ENCODE results near the gene HS6ST1. TPM values are rescaled to one million over a fixed set of nuclear protein-coding genes. Genes with fewer than 3 reads are reported as not detected.

HS6ST1 gene
- total and polyA plus RNA-seq, 7 donors = 12.0 to 27.4 (median 17.1) TPM

- Histone ChIP-seq H3K27me3 (no peaks in the 10 kb centered on the region), H3K4me3 (no peak overlapping the region), H3K4me1 (peaks cover 0 to 31% (median 29%) of the 10 kb centered on the region in 4 donors), H3K36me3 (no peaks in the 10 kb centered on the region), H3K9me3 (peaks cover 0 to 3% (median under 1%) of the 10 kb centered on the region in 4 donors), H3K27ac (peak overlapping the region; percentile 75 to 81 (median 79))
- intact Hi-C loops (cut with DNase I) = loop anchor here (2.0 kb wide), 1 partner anchor 24 kb away; no protein-coding TSS in a partner anchor
- WGBS, 2 donors = 78% methylated on average over 5 of the region's 5 CpGs
- no peak for DNase-seq
- no peak for TF ChIP-seq EP300 (IDR thresholded peaks at IDR 0.05)
- TF ChIP-seq CTCF (IDR thresholded peaks at IDR 0.05) = no peak
- no peak for TF ChIP-seq POLR2A (IDR thresholded peaks at IDR 0.05)
- TF ChIP-seq POLR2AphosphoS5 (IDR thresholded peaks at IDR 0.05) = no peak
Measured at GRCh38 chr2:128348701-128349100, 30.0 kb upstream of the HS6ST1 start.

GRCh38 chr2:128347701-128348539, 29.3 kb upstream of the HS6ST1 start:
- intact Hi-C loops (cut with DNase I) = loop anchor here (2.0 kb wide), 1 partner anchor 25 kb away; no protein-coding TSS in a partner anchor
- H3K27ac ChIP-seq = peak overlapping the region; percentile 75 to 81 (median 79)
- peak in 3 of 4 donors; percentile 35 to 74 (median 70) for TF ChIP-seq POLR2AphosphoS5 (IDR thresholded peaks at IDR 0.05)
- TF ChIP-seq CTCF (IDR thresholded peaks at IDR 0.05) = no peak
- TF ChIP-seq EP300 (IDR thresholded peaks at IDR 0.05) = no peak
- TF ChIP-seq POLR2A (IDR thresholded peaks at IDR 0.05) = no peak
- H3K27me3 ChIP-seq = no peaks in the 10 kb centered on the region
- no peak overlapping the region for H3K4me3 ChIP-seq
- DNase-seq = peak; percentile 91
- no peaks in the 10 kb centered on the region for H3K36me3 ChIP-seq
- peaks cover 0 to 31% (median 29%) of the 10 kb centered on the region in 4 donors for H3K4me1 ChIP-seq
- peaks cover 0 to 3% (median under 1%) of the 10 kb centered on the region in 4 donors for H3K9me3 ChIP-seq
- 64 to 75% methylated on average over 16 of the region's 16 CpGs for WGBS, 2 donors

- 91 to 92% methylated on average over 14 of the region's 14 CpGs for WGBS, 2 donors
- intact Hi-C loops (cut with DNase I) = no loop called here
Measured at GRCh38 chr2:128347171-128347558, 28.5 kb upstream of the HS6ST1 start.

More at GRCh38 chr2:128347171-128347558, 28.5 kb upstream of the HS6ST1 start:
- peaks cover 0 to 31% (median 29%) of the 10 kb centered on the region in 4 donors for H3K4me1 ChIP-seq
- no peak for DNase-seq
- no peaks in the 10 kb centered on the region for H3K36me3 ChIP-seq
- H3K27ac ChIP-seq = peak overlapping the region; percentile 75 to 81 (median 79)
- TF ChIP-seq EP300 (IDR thresholded peaks at IDR 0.05) = no peak
- no peak for TF ChIP-seq POLR2A (IDR thresholded peaks at IDR 0.05)
- no peak for TF ChIP-seq CTCF (IDR thresholded peaks at IDR 0.05)
- TF ChIP-seq POLR2AphosphoS5 (IDR thresholded peaks at IDR 0.05) = no peak
- H3K27me3 ChIP-seq = no peaks in the 10 kb centered on the region
- no peak overlapping the region for H3K4me3 ChIP-seq
- H3K9me3 ChIP-seq = peaks cover 0 to 3% (median under 1%) of the 10 kb centered on the region in 4 donors
